H1 (cell line): ENCODE results near the gene CX3CL1. TPM values are rescaled to one million over a fixed set of nuclear protein-coding genes. Genes with fewer than 3 reads are reported as not detected.

Experiments used
- CHD2 ChIP-seq: IDR thresholded peaks from 2 replicates; pipeline ENCODE4 v1.6.1; 2012; ENCODE audit warnings: low read length, improper control_type of control experiment
- EP300 ChIP-seq, 2 experiments: IDR thresholded peaks; 1 replicate in 1 of 2; 2 replicates in 1 of 2; pipeline ENCODE4 v1.6.1; 2011 to 2012; ENCODE audit warnings: low read depth in 2 of 2, low read length in 2 of 2, mild to moderate bottlenecking in 2 of 2, borderline replicate concordance in 1 of 2, inconsistent platforms in 1 of 2, moderate library complexity in 1 of 2
- SUZ12 ChIP-seq: fragments of 200-600 bp; sonication (generic); IDR thresholded peaks from 2 replicates; pipeline ENCODE4 v1.6.1; 2012; ENCODE audit warnings: mild to moderate bottlenecking, inconsistent platforms, low read length, moderate library complexity, mixed read lengths
- polyA plus RNA-seq, 7 experiments: library from polyadenylated mRNA; depleted of rRNA in 3 of 7; stranded (reverse) in 5 of 7; unstranded in 2 of 7; fragments of >200 nt in 5 of 7; fragments of 200-250 nt in 2 of 7; gene quantifications; 1 replicate in 5 of 7; 2 replicates in 1 of 7; 4 replicates in 1 of 7; pipeline versions ENCODE4 v1.2.1 to v1.2.3, GENCODE V29; 2011 to 2013; ENCODE audit warnings: missing spikeins in 2 of 7, mixed read lengths in 2 of 7
- total RNA-seq: library from RNA; stranded (reverse); fragmentation: NEBNext Ultra II Directional; extraction: Animal tissue kit (Norgen Biotek cat#: 25700); gene quantifications from 2 replicates; pipeline ENCODE4 v1.2.1, GENCODE V29; 2021

CX3CL1 gene
- total and polyA plus RNA-seq, 2 of the 8 experiments (the other 6 are each of a cell fraction or from before 2014, with no cell fraction given), result 1.4 to 3.0 TPM

DNA sequence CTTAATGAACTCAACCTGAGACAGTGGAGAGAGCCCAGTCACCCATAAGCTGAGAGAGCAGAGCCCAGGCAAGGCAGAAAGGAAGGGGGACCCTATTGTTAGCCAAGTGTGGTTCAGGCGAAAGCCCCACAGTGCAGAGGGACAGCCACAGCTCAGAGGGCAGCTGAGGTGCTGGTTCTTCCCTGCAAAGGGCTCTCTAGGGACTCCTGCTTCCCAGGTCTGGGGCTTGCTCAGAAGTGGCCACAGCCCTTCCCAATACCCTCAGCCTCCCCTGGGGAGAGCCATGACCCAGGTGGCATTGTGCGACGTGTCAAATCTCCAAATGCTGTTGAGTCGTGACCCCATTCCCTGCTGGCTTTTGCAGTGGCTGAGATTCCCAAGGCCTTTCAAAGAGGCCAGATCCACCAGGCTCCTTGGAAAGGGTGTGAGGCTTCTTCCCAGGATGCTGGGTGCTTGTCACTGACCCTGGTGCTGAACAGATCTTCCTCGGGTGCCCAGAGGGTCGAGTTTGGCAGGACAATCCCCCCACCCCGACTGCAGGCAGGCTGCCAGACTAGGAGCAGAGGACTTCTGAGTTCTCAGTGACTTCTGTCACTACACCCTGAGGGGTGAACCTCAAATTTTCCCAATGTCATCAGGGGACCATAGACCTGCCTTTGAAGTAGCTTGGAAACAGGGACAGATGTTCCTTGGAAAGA, 29.8 kb downstream of the CX3CL1 start (continued):
- TF ChIP-seq CHD2, result no peak
- no peak for TF ChIP-seq SUZ12
- no peak for TF ChIP-seq EP300 (IDR thresholded peaks at IDR 0.05; ENCODE audit: borderline replicate concordance in 1 of 2, low read depth in 2 of 2, low read length in 2 of 2)
